Renal cortex interstitium (tissue), 11 donors: Measurements from ENCODE around the gene MYL11. TPM values are rescaled to one million over a fixed set of nuclear protein-coding genes. Genes with fewer than 3 reads are reported as not detected.

Experiments
- DNase-seq, 11 donors: peaks; one replicate each; pipeline ENCODE4 v3.0.0-alpha.2; 2013; ENCODE audit warnings: low read depth in 9 of 11, low spot score in 4 of 11; ENCODE audit errors: extremely low read depth in 1 of 11
- polyA plus RNA-seq, 3 donors: library from polyadenylated mRNA; unstranded; fragments of 120-200 nt; gene quantifications; one replicate each; pipeline ENCODE4 v1.2.1, GENCODE V29; 2013; ENCODE audit not compliant: insufficient read length in 3 of 3

MYL11 gene
- polyA plus RNA-seq, 3 donors: 0.56 to 4.5 (median 1.2) TPM

GRCh38 chr16:30367349-30368009, 7.1 kb upstream of the MYL11 start:
- DNase-seq: no peak

- no peak for DNase-seq
Observed at GRCh38 chr16:30368122-30368791, 6.3 kb upstream of the MYL11 start.

- no peak for DNase-seq
Observed at GRCh38 chr16:30368792-30369090, 5.9 kb upstream of the MYL11 start.

DNA sequence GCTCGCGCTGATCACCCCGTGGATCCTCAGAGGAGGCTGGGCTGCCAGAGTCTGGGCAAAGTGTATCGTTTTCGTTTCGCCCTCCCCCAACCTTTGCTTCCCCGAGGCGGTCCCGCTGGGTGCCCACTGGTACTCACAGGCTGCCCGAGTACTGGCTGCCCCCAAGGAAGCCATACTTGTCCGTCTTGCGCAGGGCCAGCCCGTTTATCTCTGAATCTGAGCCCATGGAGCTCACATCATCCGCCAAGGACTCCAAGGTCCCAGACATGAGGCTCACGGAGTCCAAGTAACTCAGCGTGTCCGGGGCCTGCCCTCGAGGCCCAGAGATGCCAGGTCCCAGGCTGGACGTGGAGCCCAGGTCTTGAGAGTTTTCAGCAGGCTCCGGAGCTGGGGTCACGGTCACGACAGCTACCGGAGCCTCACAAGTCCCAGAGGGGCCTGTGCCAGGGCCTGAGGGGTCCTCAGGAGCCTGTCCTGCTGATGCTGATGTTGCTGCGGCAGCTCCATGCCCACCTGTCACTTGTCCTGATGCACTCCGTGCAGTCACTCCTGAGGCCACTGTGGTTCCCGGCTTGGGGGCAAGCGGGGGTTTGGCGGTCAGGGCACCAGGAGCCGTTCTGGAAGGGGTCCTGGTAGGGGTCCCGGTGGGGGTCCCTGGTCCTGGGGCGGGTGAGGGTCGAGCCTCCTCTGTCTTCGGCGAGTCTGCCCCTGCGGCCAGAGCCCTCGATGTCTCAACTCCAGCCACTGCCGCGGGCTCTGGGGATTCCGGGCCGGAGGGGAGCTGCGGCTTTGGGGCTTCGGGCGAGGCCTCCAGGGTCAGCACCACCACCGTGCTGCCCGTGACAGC, 5.3 kb upstream of the MYL11 start:
- no peak for DNase-seq

DNA sequence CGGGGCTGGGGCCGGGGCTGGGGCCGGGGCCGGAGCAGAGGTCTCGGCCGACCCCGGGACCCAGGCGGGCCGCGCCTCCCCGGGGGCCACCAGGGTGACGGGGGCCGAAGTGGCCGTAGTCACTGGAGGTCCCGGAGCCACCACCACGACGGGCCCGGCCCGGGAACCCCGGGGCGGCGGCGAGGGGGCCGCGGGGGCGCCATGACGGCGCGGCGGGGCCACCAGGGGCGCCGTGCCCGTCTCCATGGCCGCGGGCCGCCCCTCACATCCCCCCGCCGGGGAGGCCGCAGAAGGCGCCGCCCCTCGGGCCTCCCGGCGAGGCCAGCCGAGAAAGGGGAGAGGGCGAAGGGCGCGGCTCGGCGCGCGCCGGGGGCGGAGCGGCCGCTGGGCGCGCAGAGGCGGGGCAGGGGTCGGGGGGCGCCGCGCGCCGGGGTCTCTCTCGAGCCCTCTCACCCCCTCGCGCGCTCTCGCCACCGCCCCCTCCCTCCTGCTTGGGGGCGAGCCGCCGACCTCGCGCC, 4.6 kb upstream of the MYL11 start:
- DNase-seq: no peak

DNA sequence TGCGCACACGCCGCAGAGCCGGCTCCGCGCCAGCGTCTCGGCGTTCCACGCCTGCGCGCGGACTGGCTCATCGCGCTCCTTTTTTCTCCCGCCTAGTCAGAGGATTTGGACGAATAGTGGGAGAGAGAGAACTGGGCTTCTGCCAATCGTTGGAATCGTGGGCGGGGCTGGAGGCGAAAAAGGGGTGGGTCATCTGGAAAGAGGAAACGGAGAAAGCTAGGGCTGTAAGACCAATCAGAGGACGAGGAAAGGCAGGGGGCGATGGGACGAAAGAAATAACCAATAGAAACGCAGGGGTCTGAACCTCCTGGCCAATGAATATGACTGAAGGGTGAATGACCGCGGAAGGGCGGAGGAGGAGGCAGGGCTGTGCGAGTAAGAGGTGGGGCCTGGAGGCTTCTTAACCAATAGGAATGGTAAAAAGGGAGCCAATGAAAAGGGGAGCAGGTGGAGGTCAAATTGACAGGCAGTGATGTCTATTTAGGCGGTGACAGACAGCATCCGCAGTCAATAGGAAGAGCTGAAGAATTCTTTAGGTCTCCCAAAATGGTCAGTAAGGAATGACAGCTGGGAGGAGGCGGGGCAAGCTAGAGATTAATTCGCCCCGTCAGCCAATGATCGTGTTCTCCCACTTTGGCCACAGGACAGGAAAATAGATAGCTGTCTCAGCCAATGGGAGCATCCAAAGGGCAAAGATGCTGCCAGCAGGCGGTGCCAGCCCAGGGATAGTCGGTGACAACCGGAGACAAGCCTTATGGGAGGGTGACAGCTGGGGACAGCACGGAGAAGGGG, 4.0 kb upstream of the MYL11 start, which contains the start of gene TBC1D10B:
TBC1D10B (minus strand) TSS at position 39 of the 792 bp plus-strand sequence. CDS start 311 bp downstream, outside the sequence.
- peak; percentile 98 to 100 (median 100) for DNase-seq

GRCh38 chr16:30371248-30371816, 3.3 kb upstream of the MYL11 start:
- DNase-seq: no peak

DNA sequence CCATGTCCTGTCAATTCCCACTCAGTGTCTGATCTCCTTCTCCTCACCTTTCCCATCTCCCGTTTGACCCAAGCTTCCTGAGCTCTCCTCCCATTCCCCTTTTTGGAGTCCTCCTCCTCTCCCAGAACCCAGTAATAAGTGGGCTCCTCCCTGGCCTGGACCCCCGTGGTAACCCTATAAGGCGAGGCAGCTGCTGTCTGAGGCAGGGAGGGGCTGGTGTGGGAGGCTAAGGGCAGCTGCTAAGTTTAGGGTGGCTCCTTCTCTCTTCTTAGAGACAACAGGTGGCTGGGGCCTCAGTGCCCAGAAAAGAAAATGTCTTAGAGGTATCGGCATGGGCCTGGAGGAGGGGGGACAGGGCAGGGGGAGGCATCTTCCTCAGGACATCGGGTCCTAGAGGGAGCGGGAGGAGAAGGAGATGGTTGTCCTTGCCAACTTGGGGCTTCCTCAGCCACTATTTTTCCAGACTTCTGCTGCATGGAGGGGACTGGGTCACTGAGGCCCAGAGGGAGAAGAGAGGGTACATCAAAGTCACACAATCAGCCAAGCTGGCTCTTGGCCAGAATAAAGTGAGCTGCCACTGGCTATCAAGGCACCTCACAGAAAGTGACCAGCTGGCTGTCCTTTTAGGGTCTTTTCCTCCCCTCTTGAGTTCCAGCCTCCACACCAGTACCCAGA, 2.4 kb upstream of the MYL11 start:
- DNase-seq: no peak

DNA sequence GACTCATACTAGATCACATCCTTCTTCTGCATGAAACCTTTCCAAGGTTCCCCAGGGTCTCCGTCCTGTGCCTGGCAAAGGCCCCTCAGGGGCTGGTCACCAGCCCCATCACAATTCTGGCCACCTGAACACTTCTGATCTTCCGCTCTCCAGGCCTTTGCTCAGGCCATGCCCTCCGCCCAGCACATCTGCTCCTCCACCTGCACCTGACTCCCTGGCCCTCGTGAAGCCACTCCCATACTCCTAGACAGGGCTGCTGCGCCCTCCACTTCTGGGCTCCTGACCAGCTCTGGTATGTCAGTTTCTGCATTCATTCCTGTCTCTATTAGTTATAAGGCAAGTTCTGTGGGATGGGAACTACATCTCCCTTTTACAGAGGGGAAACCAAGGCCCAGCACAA, 1.9 kb upstream of the MYL11 start:
- DNase-seq: no peak

DNA sequence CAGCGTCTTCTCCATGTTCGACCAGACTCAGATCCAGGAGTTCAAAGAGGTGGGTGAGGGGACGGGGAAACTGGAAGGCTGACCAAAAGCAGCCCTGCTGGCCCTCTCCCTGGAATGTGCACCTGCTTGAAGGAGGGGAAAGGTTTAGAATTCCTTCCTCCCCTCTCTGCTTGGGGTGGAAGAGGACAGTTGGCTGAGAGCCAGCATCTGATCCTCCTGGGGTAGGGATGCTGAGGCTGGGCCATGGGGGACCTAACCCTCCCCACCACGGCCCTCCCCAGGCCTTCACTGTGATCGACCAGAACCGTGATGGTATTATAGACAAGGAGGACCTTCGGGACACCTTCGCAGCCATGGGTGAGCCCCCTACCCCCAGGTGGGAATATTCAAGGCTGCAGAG, 1.3 kb downstream of the MYL11 start:
- no peak for DNase-seq

- DNase-seq: no peak
Observed at GRCh38 chr16:30376461-30376902, 1.9 kb downstream of the MYL11 start.

DNA sequence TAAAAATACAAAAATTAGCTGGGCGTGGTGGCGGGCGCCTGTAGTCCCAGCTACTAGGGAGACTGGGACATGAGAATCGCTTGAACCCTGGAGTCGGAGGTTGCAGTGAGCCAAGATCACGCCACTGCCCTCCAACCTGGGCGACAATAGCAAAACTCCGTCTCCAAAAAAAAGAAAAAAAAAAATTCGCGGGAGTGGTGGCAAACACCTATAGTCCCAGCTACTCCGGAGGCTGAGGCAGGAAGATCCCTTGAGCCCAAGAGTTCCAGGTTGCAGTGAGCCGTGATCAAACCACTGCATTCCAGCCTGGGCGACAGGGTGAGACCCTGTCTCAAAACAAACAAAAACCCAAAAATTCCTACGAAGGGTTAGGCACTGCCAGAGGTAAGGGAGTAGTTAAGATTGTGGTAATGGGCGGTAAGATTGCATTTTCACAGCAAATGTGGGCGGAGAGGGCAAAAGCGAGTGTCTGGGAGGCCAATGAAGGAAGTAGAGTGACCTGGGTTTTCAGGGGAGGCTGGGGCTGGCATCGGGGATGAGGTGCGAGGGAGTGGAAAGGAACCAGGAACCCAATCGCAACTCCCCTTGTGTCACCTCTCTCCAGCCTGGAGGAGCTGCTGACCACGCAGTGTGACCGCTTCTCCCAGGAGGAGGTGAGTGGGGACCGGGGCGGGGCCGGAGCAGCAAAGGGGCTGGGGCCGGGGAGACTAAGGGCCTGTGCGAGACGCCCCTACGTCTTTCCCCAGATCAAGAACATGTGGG, 2.6 kb downstream of the MYL11 start:
- no peak for DNase-seq

- peak in 8 of 11 donors; percentile 81 to 90 (median 89) for DNase-seq
Observed at GRCh38 chr16:30377812-30378235, 3.2 kb downstream of the MYL11 start.

DNA sequence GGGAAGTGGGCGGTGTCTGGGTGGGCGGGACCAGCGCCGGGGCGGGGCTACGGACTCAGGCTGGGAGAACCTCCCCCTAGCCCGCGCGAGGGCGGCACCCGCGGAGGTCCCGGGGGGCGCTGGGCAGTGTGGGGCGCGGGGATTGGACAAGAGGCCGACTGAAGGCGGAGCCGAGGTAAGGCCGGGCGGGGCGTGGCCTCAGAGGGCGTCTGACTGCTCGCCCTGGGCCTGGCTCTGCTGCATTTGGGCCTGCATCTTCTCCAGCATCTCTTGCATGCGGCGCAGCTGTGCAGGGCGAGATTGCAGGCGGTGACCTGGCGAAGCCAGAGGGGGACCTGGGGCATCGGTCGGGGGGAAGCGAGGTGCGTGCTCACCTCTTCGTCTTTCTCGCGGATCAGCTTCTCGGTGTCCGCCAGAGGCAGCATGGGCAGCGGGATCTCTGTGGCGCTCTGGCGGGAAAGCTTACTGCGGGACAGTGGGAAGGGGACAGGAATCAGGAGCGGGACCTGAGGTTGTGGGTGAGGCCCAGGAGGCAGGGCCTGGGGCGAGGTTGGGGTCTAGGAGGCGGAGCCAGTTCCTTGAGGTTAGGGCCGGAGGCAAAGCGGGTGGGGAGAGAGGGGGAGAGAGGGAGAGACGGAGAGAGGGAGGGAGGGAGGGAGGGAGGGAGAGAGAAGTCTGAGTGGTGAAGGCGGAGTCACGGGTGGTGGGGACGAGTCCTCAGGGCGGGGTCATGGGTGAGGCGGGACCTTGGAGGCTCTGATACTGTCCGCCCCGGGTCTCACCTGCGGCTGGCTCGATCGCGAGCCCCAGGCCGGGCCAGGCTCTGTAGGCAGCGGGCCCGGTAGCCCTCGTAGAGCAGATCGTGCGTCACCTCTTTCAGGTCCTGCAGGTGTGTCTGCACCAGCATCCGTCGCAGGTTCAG, 3.9 kb downstream of the MYL11 start:
- peak; percentile 91 to 99 (median 98) for DNase-seq

GRCh38 chr16:30379158-30379783, 4.7 kb downstream of the MYL11 start:
- no peak for DNase-seq
